Uterus (tissue), 2 donors: ENCODE measurements around the gene NLGN3.

ENCODE experiments used
- POLR2A ChIP-seq, 2 donors: fragments of 450-650 bp; IDR thresholded peaks; one replicate each; pipeline ENCODE4 v1.6.1; 2016; ENCODE audit warnings: antibody characterized with exemption in 2 of 2, mild to moderate bottlenecking in 1 of 2, moderate library complexity in 1 of 2
- TF ChIP-seq, protein P1 (sequence below), 4 experiments: fragments of 200-600 bp in 2 of 4; fragments of 450-650 bp in 2 of 4; sonication (generic) in 2 of 4; IDR thresholded peaks; one replicate each; pipeline ENCODE4 v1.5.1; 2016 to 2019; ENCODE audit warnings: antibody characterized with exemption in 4 of 4, mild to moderate bottlenecking in 2 of 4, moderate library complexity in 1 of 4

DNA sequence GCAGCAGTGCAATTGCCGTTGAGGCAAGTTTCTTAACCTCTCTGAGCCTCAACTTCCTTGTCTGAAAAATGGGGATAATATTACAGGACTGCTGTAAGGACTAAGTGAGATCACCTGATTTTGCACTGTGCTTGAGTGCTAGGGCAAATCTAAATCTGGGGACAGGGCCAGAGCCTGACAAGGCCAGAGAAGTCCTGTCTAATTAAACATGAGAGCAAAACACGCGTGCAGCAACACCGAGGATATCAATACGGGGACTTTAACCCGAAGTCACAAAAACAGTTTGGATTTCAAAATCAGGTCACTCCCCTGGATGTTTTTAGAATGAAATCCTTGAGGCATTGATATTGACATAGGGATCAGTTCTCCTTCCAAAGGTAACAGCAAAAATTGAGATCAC lies 72.7 kb downstream of the NLGN3 start:
- TF ChIP-seq, protein P1, sequence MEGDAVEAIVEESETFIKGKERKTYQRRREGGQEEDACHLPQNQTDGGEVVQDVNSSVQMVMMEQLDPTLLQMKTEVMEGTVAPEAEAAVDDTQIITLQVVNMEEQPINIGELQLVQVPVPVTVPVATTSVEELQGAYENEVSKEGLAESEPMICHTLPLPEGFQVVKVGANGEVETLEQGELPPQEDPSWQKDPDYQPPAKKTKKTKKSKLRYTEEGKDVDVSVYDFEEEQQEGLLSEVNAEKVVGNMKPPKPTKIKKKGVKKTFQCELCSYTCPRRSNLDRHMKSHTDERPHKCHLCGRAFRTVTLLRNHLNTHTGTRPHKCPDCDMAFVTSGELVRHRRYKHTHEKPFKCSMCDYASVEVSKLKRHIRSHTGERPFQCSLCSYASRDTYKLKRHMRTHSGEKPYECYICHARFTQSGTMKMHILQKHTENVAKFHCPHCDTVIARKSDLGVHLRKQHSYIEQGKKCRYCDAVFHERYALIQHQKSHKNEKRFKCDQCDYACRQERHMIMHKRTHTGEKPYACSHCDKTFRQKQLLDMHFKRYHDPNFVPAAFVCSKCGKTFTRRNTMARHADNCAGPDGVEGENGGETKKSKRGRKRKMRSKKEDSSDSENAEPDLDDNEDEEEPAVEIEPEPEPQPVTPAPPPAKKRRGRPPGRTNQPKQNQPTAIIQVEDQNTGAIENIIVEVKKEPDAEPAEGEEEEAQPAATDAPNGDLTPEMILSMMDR (IDR thresholded peaks at IDR 0.05): no peak
- TF ChIP-seq POLR2A (IDR thresholded peaks at IDR 0.05): no peak
